Measurements from ENCODE around the gene BICRA.

The BICRA gene

DNA sequence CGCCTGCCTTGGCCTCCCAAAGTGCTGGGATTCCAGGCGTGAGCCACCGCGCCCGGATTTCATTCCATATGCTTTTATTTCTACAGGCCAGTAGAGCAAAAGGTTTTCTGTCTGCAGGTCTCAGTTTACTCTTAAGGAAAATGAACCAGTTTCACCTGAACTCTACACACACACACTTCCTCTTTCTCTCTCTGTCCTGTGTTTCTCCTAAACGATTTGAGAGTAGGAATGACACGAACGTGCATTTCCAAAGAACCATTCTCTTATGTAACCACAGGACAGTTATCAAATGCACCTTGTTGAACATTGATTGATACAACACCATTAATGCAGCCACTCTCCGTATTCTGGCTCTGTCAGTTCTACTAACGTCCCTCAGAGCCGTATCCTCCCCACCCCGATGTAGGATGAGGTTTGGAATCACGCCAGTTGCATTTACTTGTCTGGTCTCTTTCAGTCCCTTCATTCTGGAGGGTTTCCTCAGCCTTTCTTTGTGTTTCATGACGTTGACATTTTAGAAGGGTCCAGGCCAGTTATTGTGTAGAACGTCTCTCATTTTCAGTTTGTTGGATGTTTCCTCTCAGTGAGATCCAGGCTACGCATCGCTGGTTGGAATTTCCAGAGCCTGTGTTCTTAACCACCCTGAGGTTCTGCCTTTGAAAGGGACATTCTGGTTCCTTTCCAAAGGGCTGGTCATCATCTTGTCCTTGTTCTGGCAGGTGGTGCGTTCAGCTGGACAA lies 36.0 kb downstream of the BICRA start:
- H3K9me3 ChIP-seq (replicated peaks; ENCODE audit: insufficient read depth, low read length), result no peaks in the 10 kb centered on the region
- no peak overlapping the region for H3K4me2 ChIP-seq (ENCODE audit: low read depth, low read length)
- DNase-seq, result no peak
- H3K4me1 ChIP-seq (ENCODE audit: low read length), result no peaks in the 10 kb centered on the region
- H3K36me3 ChIP-seq (replicated peaks; ENCODE audit: insufficient read depth, low read length), result no peaks in the 10 kb centered on the region
- H3K27ac ChIP-seq (ENCODE audit: low read length), result no peak overlapping the region
- H2AFZ ChIP-seq (ENCODE audit: low read length), result no peak overlapping the region
- H3K4me3 ChIP-seq (ENCODE audit: low read length), result no peak overlapping the region
- H4K20me1 ChIP-seq (ENCODE audit: insufficient read depth, low read length), result no peaks in the 10 kb centered on the region
- no peak overlapping the region for H3K9ac ChIP-seq (ENCODE audit: low read length)
- no peaks in the 10 kb centered on the region for H3K9me2 ChIP-seq (replicated peaks; ENCODE audit: insufficient read depth, low read length)
- no peaks in the 10 kb centered on the region for H3F3A ChIP-seq (ENCODE audit: insufficient read depth, low read length)
- TF ChIP-seq EZH2 (optimal IDR thresholded peaks at IDR 0.05; ENCODE audit: low read depth, low read length), result no peak
- no peak for TF ChIP-seq CTCF (IDR thresholded peaks at IDR 0.05; ENCODE audit: low read length)
- TF ChIP-seq EZH2phosphoT487 (IDR thresholded peaks at IDR 0.05; ENCODE audit: low read length), result no peak
- H3K79me2 ChIP-seq (ENCODE audit: low read length), result peaks cover 14% of the 10 kb centered on the region; the same call in 1 of the 2 replicates
- H3K27me3 ChIP-seq (replicated peaks; ENCODE audit: insufficient read depth, low read length), result no peaks in the 10 kb centered on the region

GRCh38 chr19:47646924-47647323 lies 38.0 kb downstream of the BICRA start:
- no peak overlapping the region for H3K4me2 ChIP-seq (ENCODE audit: low read depth, low read length)
- H3K79me2 ChIP-seq (ENCODE audit: low read length), result peaks cover 14% of the 10 kb centered on the region; the same call in 1 of the 2 replicates
- TF ChIP-seq EZH2phosphoT487 (IDR thresholded peaks at IDR 0.05; ENCODE audit: low read length) (no peak), EZH2 (optimal IDR thresholded peaks at IDR 0.05; ENCODE audit: low read depth, low read length) (no peak), CTCF (IDR thresholded peaks at IDR 0.05; ENCODE audit: low read length) (no peak)
- H3K4me1 ChIP-seq (ENCODE audit: low read length), result no peaks in the 10 kb centered on the region
- H4K20me1 ChIP-seq (ENCODE audit: insufficient read depth, low read length), result no peaks in the 10 kb centered on the region
- no peak overlapping the region for H3K9ac ChIP-seq (ENCODE audit: low read length)
- H3K27me3 ChIP-seq (replicated peaks; ENCODE audit: insufficient read depth, low read length), result no peaks in the 10 kb centered on the region
- H3K36me3 ChIP-seq (replicated peaks; ENCODE audit: insufficient read depth, low read length), result no peaks in the 10 kb centered on the region
- H3K27ac ChIP-seq (ENCODE audit: low read length), result no peak overlapping the region
- no peak overlapping the region for H2AFZ ChIP-seq (ENCODE audit: low read length)
- no peak for DNase-seq
- no peaks in the 10 kb centered on the region for H3K9me3 ChIP-seq (replicated peaks; ENCODE audit: insufficient read depth, low read length)
- H3K9me2 ChIP-seq (replicated peaks; ENCODE audit: insufficient read depth, low read length), result no peaks in the 10 kb centered on the region
- H3K4me3 ChIP-seq (ENCODE audit: low read length), result no peak overlapping the region
- H3F3A ChIP-seq (ENCODE audit: insufficient read depth, low read length), result no peaks in the 10 kb centered on the region

DNA sequence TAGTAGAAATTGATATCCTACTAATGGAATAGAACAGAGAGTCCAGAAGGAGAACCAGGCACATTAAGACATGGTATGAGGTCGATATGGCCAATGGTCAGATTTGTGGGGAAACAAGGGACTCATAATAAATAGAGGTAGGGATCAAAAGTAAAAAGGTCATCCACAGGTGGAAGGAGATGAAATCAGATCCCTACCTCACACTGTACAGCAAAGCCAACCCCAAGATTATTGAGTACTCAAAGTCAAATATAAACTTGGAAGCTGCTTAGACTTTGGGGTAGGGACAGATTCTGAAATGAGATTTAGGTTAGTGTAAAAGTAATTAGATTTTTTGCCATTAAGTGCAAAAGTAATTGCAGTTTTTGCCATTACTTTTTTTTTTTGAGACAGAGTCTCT lies 40.7 kb downstream of the BICRA start:
- Histone ChIP-seq H3K4me3 (ENCODE audit: low read length) (no peak overlapping the region), H3K27me3 (replicated peaks; ENCODE audit: insufficient read depth, low read length) (no peaks in the 10 kb centered on the region), H3K9me2 (replicated peaks; ENCODE audit: insufficient read depth, low read length) (no peaks in the 10 kb centered on the region), H3K36me3 (replicated peaks; ENCODE audit: insufficient read depth, low read length) (no peaks in the 10 kb centered on the region), H3K9me3 (replicated peaks; ENCODE audit: insufficient read depth, low read length) (no peaks in the 10 kb centered on the region), H3K4me2 (ENCODE audit: low read depth, low read length) (no peak overlapping the region), H3K4me1 (ENCODE audit: low read length) (no peaks in the 10 kb centered on the region), H4K20me1 (ENCODE audit: insufficient read depth, low read length) (no peaks in the 10 kb centered on the region), H3K27ac (ENCODE audit: low read length) (no peak overlapping the region), H3K79me2 (ENCODE audit: low read length) (peaks cover 9% of the 10 kb centered on the region; the same call in 1 of the 2 replicates), H2AFZ (ENCODE audit: low read length) (no peak overlapping the region), H3K9ac (ENCODE audit: low read length) (no peak overlapping the region), H3F3A (ENCODE audit: insufficient read depth, low read length) (no peaks in the 10 kb centered on the region)
- TF ChIP-seq EZH2 (optimal IDR thresholded peaks at IDR 0.05; ENCODE audit: low read depth, low read length) (no peak), EZH2phosphoT487 (IDR thresholded peaks at IDR 0.05; ENCODE audit: low read length) (no peak), CTCF (IDR thresholded peaks at IDR 0.05; ENCODE audit: low read length) (no peak)
- DNase-seq, result no peak
